GM21390 (cell line): Measurements from ENCODE around the gene TCF12.

Experiments used
- ATAC-seq: cut with Tn5 transposase; IDR thresholded peaks from one replicate; pipeline ENCODE4 v1.9.1; 2021; ENCODE audit not compliant: unreplicated experiment

TCF12 gene

GRCh38 chr15:57044970-57045369, 126.5 kb downstream of the TCF12 start:
- ATAC-seq: no peak

GRCh38 chr15:57045741-57046382, 127.4 kb downstream of the TCF12 start:
- ATAC-seq: peak; percentile 93

- ATAC-seq: no peak
Measured at GRCh38 chr15:57048930-57049549, 130.6 kb downstream of the TCF12 start.

- ATAC-seq: no peak
Measured at GRCh38 chr15:57053470-57053869, 135.0 kb downstream of the TCF12 start.

- ATAC-seq: no peak
Measured at GRCh38 chr15:57054204-57054750, 135.8 kb downstream of the TCF12 start.

GRCh38 chr15:57056357-57056756, 137.9 kb downstream of the TCF12 start:
- no peak for ATAC-seq

GRCh38 chr15:57057134-57057930, 138.9 kb downstream of the TCF12 start:
- ATAC-seq: no peak

- no peak for ATAC-seq
Measured at GRCh38 chr15:57059026-57059660, 140.7 kb downstream of the TCF12 start.

- ATAC-seq: no peak
Measured at GRCh38 chr15:57060799-57061198, 142.4 kb downstream of the TCF12 start.

GRCh38 chr15:57061281-57061680, 142.8 kb downstream of the TCF12 start:
- no peak for ATAC-seq

- ATAC-seq: no peak
Measured at GRCh38 chr15:57061696-57062095, 143.3 kb downstream of the TCF12 start.

- no peak for ATAC-seq
Measured at GRCh38 chr15:57064033-57064432, 145.6 kb downstream of the TCF12 start.

GRCh38 chr15:57069423-57069822, 151.0 kb downstream of the TCF12 start:
- no peak for ATAC-seq

- no peak for ATAC-seq
Measured at GRCh38 chr15:57070674-57071073, 152.2 kb downstream of the TCF12 start.

- ATAC-seq: no peak
Measured at GRCh38 chr15:57079446-57079845, 161.0 kb downstream of the TCF12 start.

- ATAC-seq: peak; percentile 78
Measured at GRCh38 chr15:57079931-57080620, 161.6 kb downstream of the TCF12 start.

- ATAC-seq: no peak
Measured at GRCh38 chr15:57082054-57082728, 163.7 kb downstream of the TCF12 start.

GRCh38 chr15:57084192-57084591, 165.7 kb downstream of the TCF12 start:
- no peak for ATAC-seq

- no peak for ATAC-seq
Measured at GRCh38 chr15:57085267-57085666, 166.8 kb downstream of the TCF12 start.

- ATAC-seq: no peak
Measured at GRCh38 chr15:57086857-57087427, 168.5 kb downstream of the TCF12 start.
